SH-SY5Y (cell line): ENCODE results near the gene SCYGR6.

Experiments used
- GATA2 ChIP-seq: IDR thresholded peaks from 2 replicates; pipeline ENCODE4 v1.6.1; 2011; ENCODE audit warnings: mild to moderate bottlenecking, low read depth, low read length
- GATA3 ChIP-seq: IDR thresholded peaks from 2 replicates; pipeline ENCODE4 v1.6.1; 2011; ENCODE audit warnings: low read depth, mild to moderate bottlenecking, low read length, moderate library complexity

DNA sequence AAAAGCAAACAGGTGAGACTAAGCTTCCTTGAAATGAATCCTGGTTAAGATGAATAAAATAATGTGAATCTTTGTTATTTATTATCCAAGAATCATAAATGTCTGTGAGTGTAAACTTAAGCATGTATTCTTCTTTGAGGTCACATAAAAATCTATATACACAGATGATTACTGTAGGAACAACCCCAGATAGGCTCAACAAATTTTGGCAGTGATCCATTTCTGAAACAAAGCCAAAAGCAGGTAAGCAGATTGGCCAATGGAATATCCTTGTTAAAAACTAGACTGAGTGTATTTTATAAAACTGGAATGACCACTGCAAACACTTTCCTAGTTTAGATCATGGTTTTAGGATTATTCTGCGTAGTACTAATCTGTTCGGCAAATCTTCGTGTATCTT lies 46.6 kb downstream of the SCYGR6 start:
- TF ChIP-seq GATA2 (no peak), GATA3 (no peak)
